CD4-positive, alpha-beta T cell treated with Interleukin-4 for 1 hour (primary cell): ENCODE results near the gene TOMM22.
"Not testable (repeated sequence)": the region's sequence is repeated elsewhere in the genome, so short reads cannot be mapped to it uniquely, and the experiment has no call there.

Source experiments
- DNase-seq, 2 donors: peaks; one replicate each; pipeline ENCODE4 v3.0.0-alpha.2; 2020 to 2022

The TOMM22 gene

GRCh38 chr22:38681582-38682335 is at the start of gene TOMM22:
TSS of gene TOMM22 (plus strand) at chr22:38681957. CDS start at chr22:38681979, 22 bp downstream.
- DNase-seq, result peak; percentile 87

- no peak for DNase-seq
These were observed 49.2 kb upstream of the TOMM22 start for GRCh38 chr22:38632528-38632927.

GRCh38 chr22:38638216-38638615 is 43.5 kb upstream of the TOMM22 start:
- no peak for DNase-seq

GRCh38 chr22:38638728-38639127 is 43.0 kb upstream of the TOMM22 start:
- DNase-seq, result no peak

GRCh38 chr22:38641476-38642040 is 40.2 kb upstream of the TOMM22 start:
- no peak for DNase-seq

GRCh38 chr22:38644245-38644644 is 37.5 kb upstream of the TOMM22 start:
- not testable (repeated sequence) for DNase-seq

- DNase-seq, result no peak
These were observed 36.3 kb upstream of the TOMM22 start for GRCh38 chr22:38645430-38645829.

GRCh38 chr22:38649841-38650522 is 31.8 kb upstream of the TOMM22 start:
- no peak for DNase-seq

GRCh38 chr22:38652859-38653258 is 28.9 kb upstream of the TOMM22 start:
- no peak for DNase-seq

GRCh38 chr22:38653741-38654140 is 28.0 kb upstream of the TOMM22 start:
- no peak for DNase-seq

GRCh38 chr22:38655519-38656255 is 26.1 kb upstream of the TOMM22 start:
- no peak for DNase-seq

GRCh38 chr22:38656256-38657044 is 25.3 kb upstream of the TOMM22 start, which contains the start of the genes CBY1 and FAM227A:
TSS of gene CBY1 (plus strand) at chr22:38656638. CDS start at chr22:38668055, 11,417 bp downstream.
TSS of gene FAM227A (minus strand) at chr22:38656392. CDS start at chr22:38650168, 6,224 bp downstream.
- DNase-seq, result peak; percentile 86 to 87

- DNase-seq, result peak; percentile 15 to 35
These were observed 24.5 kb upstream of the TOMM22 start for GRCh38 chr22:38657045-38657909.

GRCh38 chr22:38674888-38675287 is 6.9 kb upstream of the TOMM22 start:
- no peak for DNase-seq

GRCh38 chr22:38675833-38676232 is 5.9 kb upstream of the TOMM22 start:
- DNase-seq, result no peak

- no peak for DNase-seq
These were observed 3.1 kb downstream of the TOMM22 start for GRCh38 chr22:38684895-38685294.

GRCh38 chr22:38685761-38686160 is 4.0 kb downstream of the TOMM22 start:
- DNase-seq, result no peak

- no peak for DNase-seq
These were observed 7.9 kb downstream of the TOMM22 start for GRCh38 chr22:38689651-38690050.

- DNase-seq, result no peak
These were observed 12.3 kb downstream of the TOMM22 start for GRCh38 chr22:38694049-38694448.

GRCh38 chr22:38694940-38695339 is 13.2 kb downstream of the TOMM22 start:
- DNase-seq, result no peak
